ENCODE results near the gene NAMPT. TPM values are rescaled to one million over a fixed set of nuclear protein-coding genes. Genes with fewer than 3 reads are reported as not detected.
A peak's percentile ranks its signal among the peaks of the same experiment; 100 is the strongest.

Gene NAMPT
- total and polyA plus RNA-seq, 9 of the 15 experiments (the other 6 are each of a cell fraction or from before 2014, with no cell fraction given), result 41.1 to 160 (median 106) TPM

GRCh38 chr7:106199813-106200364 lies 84.9 kb downstream of the NAMPT start:
- Histone ChIP-seq H4K20me1 (replicated peaks; ENCODE audit: control insufficient read depth, insufficient read depth, low read length) (no peaks in the 10 kb centered on the region), H3K4me3 (no peak overlapping the region), H3K9ac (ENCODE audit: insufficient read depth in 1 of 2, low read depth in 2 of 2, low read length in 2 of 2) (no peak overlapping the region), H3K36me3 (ENCODE audit: control insufficient read depth, insufficient read depth, low read length) (no peaks in the 10 kb centered on the region), H3K4me2 (ENCODE audit: insufficient read depth, low read length) (peak overlapping the region; percentile 22; the same call in 1 of the 2 replicates), H3K27ac (ENCODE audit: extremely low read depth, low read depth, low read length) (peak overlapping the region; percentile 16; the same call in 1 of the 3 replicates), H3K9me1 (ENCODE audit: control insufficient read depth, insufficient read depth, low read length) (no peaks in the 10 kb centered on the region), H3K79me2 (ENCODE audit: control insufficient read depth, insufficient read depth, low read length) (no peaks in the 10 kb centered on the region), H2AFZ (ENCODE audit: low read depth, low read length) (peak overlapping the region; percentile 40), H3K4me1 (replicated peaks in 1 of 2; ENCODE audit: control insufficient read depth in 2 of 2, insufficient read depth in 2 of 2, low read length in 2 of 2) (peaks cover 3 to 11% of the 10 kb centered on the region in 2 experiments; a peak in 4 of 5 replicates), H3K27me3 (ENCODE audit: control insufficient read depth in 2 of 2, insufficient read depth in 2 of 2, low read length in 2 of 2) (no peaks in the 10 kb centered on the region), H3K9me3 (replicated peaks; ENCODE audit: control insufficient read depth, insufficient read depth, low read depth, low read length) (no peaks in the 10 kb centered on the region)
- WGBS (ENCODE audit: insufficient coverage, low coverage, missing lambda C conversion rate), result 33% methylated on average over 6 of the region's 6 CpGs
- FAIRE-seq, result no peak
- peak in 2 of 4 experiments; percentile 27 to 62 for DNase-seq (ENCODE audit: extremely low read depth in 1 of 4, low spot score in 3 of 4)
- ATAC-seq, result peak; percentile 74
- ChIA-PET POLR2A (interaction anchor here (0.7 to 1.1 kb wide), 3 partner anchors 11 to 166 kb away, joined by 3 to 4 read pairs (median 4); no protein-coding TSS in a partner anchor), CTCF (ENCODE audit: low intra/inter-chr PET ratio) (no interaction called here)
- in situ Hi-C loops (cut with MboI), result no loop called here
- intact Hi-C loops (cut with micrococcal nuclease), result no loop called here
- BruUV-seq (replicated peaks), result no TSS peak
- TF ChIP-seq MCM2 (IDR thresholded peaks at IDR 0.05; ENCODE audit: low read depth), result no peak
- TF ChIP-seq FOSL1 (tag; conservative IDR thresholded peaks at IDR 0.05), result 0 out of 2 replicates have a peak, but pooled peaks have one; percentile 28
- no peak for TF ChIP-seq JUN (IDR thresholded peaks at IDR 0.05; ENCODE audit: borderline replicate concordance, low read depth, low read length)
- TF ChIP-seq JUN (CRISPR knock-in tag; IDR thresholded peaks at IDR 0.05; ENCODE audit: borderline replicate concordance), result no peak
- peak; percentile 79 for TF ChIP-seq ESRRA (IDR thresholded peaks at IDR 0.05; ENCODE audit: borderline replicate concordance, low read depth)
- TF ChIP-seq FOXA3 (CRISPR knock-in tag; conservative IDR thresholded peaks at IDR 0.05 in 1 of 2, IDR thresholded peaks at IDR 0.05 in 1 of 2), result 0 out of 4 replicates have a peak, but pooled peaks of 1 of the 2 experiments have one; percentile 54
- peak; percentile 77 for TF ChIP-seq SMARCE1 (IDR thresholded peaks at IDR 0.05)
- peak; percentile 98 for TF ChIP-seq HMBOX1 (IDR thresholded peaks at IDR 0.05)
- TF ChIP-seq NCOR1 (IDR thresholded peaks at IDR 0.05), result no peak
- TF ChIP-seq ZBTB1 (CRISPR knock-in tag; IDR thresholded peaks at IDR 0.05; ENCODE audit: borderline replicate concordance, low read depth), result no peak
- TF ChIP-seq ARNT (IDR thresholded peaks at IDR 0.05), result peak in 1 of 2 experiments; percentile 58; a peak in 1 of 4 replicates
- no peak for TF ChIP-seq SNRNP70 (optimal IDR thresholded peaks at IDR 0.05; ENCODE audit: low read depth, low read length)
- peak; percentile 56 for TF ChIP-seq TCF3 (CRISPR knock-in tag; IDR thresholded peaks at IDR 0.05)
- no peak for TF ChIP-seq HLTF (IDR thresholded peaks at IDR 0.05)
- no peak for TF ChIP-seq RERE (CRISPR knock-in tag; IDR thresholded peaks at IDR 0.05; ENCODE audit: borderline replicate concordance)
- TF ChIP-seq ZNF140 (CRISPR knock-in tag; IDR thresholded peaks at IDR 0.05), result no peak
- peak; percentile 84 for TF ChIP-seq DPF2 (IDR thresholded peaks at IDR 0.05)
- TF ChIP-seq SMARCA4 (IDR thresholded peaks at IDR 0.05), result peak; percentile 78; the same call in 1 of the 2 replicates
- TF ChIP-seq PHTF2 (CRISPR knock-in tag; IDR thresholded peaks at IDR 0.05), result no peak

All from K562 (cell line).